Stimulated activated CD8-positive, alpha-beta memory T cell treated with anti-CD3 and anti-CD28 coated beads, Interleukin-4, amount 100 ng/mL, for 4 hours (primary cell): ENCODE measurements around the gene CNPY2.

ENCODE experiments used
- DNase-seq, 2 donors: peaks; one replicate each; pipeline ENCODE4 v3.0.0-alpha.2; 2020; ENCODE audit warnings: low read depth in 2 of 2, low spot score in 1 of 2

Gene CNPY2

DNA sequence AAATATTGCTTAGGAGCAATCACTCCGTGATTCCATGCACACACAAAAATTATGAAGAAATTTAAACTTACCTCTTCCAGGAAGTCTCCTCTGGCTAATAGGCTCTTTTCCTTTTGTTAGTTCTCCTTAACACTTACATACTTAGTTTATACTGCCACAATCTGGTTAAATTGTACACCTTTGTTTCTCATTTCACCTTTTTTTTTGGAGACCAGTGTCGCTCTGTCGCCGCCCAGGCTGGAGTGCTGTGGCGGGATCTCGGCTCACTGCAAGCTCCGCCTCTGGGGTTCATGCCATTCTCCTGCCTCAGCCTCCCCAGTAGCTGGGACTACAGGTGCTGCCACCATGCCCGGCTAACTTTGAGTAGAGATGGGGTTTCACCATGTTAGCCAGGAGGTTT, 55.4 kb downstream of the CNPY2 start:
- DNase-seq = no peak
